HepG2 (cell line): Measurements from ENCODE around the gene GPR152.

ENCODE experiments used
- CHD2 ChIP-seq: IDR thresholded peaks from 2 replicates; pipeline ENCODE4 v1.6.1; 2011; ENCODE audit warnings: low read depth, low read length, improper control_type of control experiment
- CHD4 ChIP-seq: fragments of 200-600 bp; sonication (generic); IDR thresholded peaks from 2 replicates; pipeline ENCODE4 v1.7.0; 2017; ENCODE audit warnings: mild to moderate bottlenecking, low read length, borderline replicate concordance
- EZH2 ChIP-seq: conservative IDR thresholded peaks from 2 replicates; pipeline ENCODE4 v1.6.1; 2012; ENCODE audit warnings: mild to moderate bottlenecking, low read depth, low read length, moderate library complexity
- JUNB ChIP-seq: sonication (generic); formaldehyde crosslinking; IDR thresholded peaks from 2 replicates; pipeline ENCODE4 v1.8.0; 2022; ENCODE audit warnings: missing genetic modification reagents, mild to moderate bottlenecking, borderline replicate concordance
- JUND ChIP-seq: sonication (generic); formaldehyde crosslinking; IDR thresholded peaks from 2 replicates; pipeline ENCODE4 v1.8.0; 2022; ENCODE audit warnings: mild to moderate bottlenecking, missing genetic modification reagents
- SMC3 ChIP-seq: IDR thresholded peaks from 2 replicates; pipeline ENCODE4 v1.6.1; 2011; ENCODE audit warnings: low read length, improper control_type of control experiment
- ZNF670 ChIP-seq: sonication (generic); formaldehyde crosslinking; IDR thresholded peaks from 2 replicates; pipeline ENCODE4 v1.8.0; 2022; ENCODE audit warnings: mild to moderate bottlenecking, missing genetic modification reagents, borderline replicate concordance
- TF ChIP-seq, protein P1 (sequence below): sonication (generic); formaldehyde crosslinking; IDR thresholded peaks from 2 replicates; pipeline ENCODE4 v1.5.1; 2020; ENCODE audit warnings: mild to moderate bottlenecking, missing genetic modification reagents, moderate library complexity
- TF ChIP-seq, protein P2 (sequence below): fragments of 450-650 bp; IDR thresholded peaks from 2 replicates; pipeline ENCODE4 v1.6.1; 2017
- TF ChIP-seq, protein P3 (sequence below): sonication (generic); formaldehyde crosslinking; IDR thresholded peaks from 2 replicates; pipeline ENCODE4 v1.5.0; 2020; ENCODE audit warnings: mild to moderate bottlenecking, missing genetic modification reagents, moderate library complexity
- TF ChIP-seq, protein P4 (sequence below): sonication (generic); formaldehyde crosslinking; IDR thresholded peaks from 2 replicates; pipeline ENCODE4 v1.8.1; 2023; ENCODE audit warnings: mild to moderate bottlenecking, inconsistent platforms, moderate library complexity, missing genetic modification reagents, borderline replicate concordance

DNA sequence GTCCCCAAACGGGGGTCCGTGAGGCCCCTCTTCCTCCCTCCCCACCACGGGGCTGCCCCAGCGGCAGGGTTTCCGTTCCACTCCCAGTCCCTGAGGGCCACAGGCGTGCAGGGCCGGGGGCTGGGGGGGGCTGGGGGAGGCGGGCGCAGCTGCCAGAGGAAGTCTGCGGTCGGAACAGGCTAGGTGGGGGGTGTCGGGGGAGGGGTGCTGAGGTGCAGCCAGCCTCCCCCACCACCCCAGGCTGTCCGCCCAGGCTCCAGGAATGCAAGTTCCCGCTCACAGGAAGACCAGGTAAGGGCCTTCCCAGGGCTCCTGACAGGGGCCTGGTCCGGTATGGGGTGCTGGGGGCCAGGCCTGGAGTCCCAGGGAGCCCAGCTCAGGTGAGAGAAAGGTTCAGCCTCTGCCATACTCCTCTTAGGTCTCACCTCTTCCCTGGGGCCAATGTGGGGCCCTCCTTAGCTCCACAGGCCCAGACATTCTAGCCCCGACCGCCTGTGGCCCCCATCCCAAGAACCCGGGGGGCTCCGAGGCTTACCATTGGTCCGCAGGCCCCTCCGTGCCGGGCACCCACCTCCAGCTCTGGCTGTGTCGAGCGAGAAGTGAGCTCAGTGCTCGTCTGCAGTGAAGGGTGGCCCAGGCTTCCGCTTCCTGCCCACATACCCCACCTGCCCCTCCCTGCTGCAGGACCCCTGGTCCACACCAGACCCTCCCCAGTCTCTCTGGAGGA is 15.3 kb downstream of the GPR152 start, which contains the start of gene PTPRCAP:
- TF ChIP-seq EZH2: no peak
- no peak for TF ChIP-seq CHD4
- TF ChIP-seq, protein P1, sequence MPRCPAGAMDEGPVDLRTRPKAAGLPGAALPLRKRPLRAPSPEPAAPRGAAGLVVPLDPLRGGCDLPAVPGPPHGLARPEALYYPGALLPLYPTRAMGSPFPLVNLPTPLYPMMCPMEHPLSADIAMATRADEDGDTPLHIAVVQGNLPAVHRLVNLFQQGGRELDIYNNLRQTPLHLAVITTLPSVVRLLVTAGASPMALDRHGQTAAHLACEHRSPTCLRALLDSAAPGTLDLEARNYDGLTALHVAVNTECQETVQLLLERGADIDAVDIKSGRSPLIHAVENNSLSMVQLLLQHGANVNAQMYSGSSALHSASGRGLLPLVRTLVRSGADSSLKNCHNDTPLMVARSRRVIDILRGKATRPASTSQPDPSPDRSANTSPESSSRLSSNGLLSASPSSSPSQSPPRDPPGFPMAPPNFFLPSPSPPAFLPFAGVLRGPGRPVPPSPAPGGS (CRISPR knock-in tag): no peak
- TF ChIP-seq ZNF670: no peak
- TF ChIP-seq JUND (CRISPR knock-in tag): no peak
- TF ChIP-seq, protein P2, sequence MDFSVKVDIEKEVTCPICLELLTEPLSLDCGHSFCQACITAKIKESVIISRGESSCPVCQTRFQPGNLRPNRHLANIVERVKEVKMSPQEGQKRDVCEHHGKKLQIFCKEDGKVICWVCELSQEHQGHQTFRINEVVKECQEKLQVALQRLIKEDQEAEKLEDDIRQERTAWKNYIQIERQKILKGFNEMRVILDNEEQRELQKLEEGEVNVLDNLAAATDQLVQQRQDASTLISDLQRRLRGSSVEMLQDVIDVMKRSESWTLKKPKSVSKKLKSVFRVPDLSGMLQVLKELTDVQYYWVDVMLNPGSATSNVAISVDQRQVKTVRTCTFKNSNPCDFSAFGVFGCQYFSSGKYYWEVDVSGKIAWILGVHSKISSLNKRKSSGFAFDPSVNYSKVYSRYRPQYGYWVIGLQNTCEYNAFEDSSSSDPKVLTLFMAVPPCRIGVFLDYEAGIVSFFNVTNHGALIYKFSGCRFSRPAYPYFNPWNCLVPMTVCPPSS: no peak
- TF ChIP-seq, protein P3, sequence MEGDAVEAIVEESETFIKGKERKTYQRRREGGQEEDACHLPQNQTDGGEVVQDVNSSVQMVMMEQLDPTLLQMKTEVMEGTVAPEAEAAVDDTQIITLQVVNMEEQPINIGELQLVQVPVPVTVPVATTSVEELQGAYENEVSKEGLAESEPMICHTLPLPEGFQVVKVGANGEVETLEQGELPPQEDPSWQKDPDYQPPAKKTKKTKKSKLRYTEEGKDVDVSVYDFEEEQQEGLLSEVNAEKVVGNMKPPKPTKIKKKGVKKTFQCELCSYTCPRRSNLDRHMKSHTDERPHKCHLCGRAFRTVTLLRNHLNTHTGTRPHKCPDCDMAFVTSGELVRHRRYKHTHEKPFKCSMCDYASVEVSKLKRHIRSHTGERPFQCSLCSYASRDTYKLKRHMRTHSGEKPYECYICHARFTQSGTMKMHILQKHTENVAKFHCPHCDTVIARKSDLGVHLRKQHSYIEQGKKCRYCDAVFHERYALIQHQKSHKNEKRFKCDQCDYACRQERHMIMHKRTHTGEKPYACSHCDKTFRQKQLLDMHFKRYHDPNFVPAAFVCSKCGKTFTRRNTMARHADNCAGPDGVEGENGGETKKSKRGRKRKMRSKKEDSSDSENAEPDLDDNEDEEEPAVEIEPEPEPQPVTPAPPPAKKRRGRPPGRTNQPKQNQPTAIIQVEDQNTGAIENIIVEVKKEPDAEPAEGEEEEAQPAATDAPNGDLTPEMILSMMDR (CRISPR knock-in tag): no peak
- TF ChIP-seq, protein P4, sequence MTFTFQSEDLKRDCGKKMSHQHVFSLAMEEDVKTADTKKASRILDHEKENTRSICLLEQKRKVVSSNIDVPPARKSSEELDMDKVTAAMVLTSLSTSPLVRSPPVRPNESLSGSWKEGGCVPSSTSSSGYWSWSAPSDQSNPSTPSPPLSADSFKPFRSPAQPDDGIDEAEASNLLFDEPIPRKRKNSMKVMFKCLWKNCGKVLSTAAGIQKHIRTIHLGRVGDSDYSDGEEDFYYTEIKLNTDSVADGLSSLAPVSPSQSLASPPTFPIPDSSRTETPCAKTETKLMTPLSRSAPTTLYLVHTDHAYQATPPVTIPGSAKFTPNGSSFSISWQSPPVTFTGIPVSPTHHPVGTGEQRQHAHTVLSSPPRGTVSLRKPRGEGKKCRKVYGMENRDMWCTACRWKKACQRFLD (CRISPR knock-in tag): no peak
- TF ChIP-seq CHD2: no peak
- TF ChIP-seq SMC3: no peak
- no peak for TF ChIP-seq JUNB (CRISPR knock-in tag)
